Measurements from ENCODE around the gene E2F3.

- TF ChIP-seq POLR2A (IDR thresholded peaks at IDR 0.05) (no peak), CTCF (IDR thresholded peaks at IDR 0.05) (no peak)
Observed at GRCh38 chr6:20533746-20534294, 132.1 kb downstream of the E2F3 start.

All from right lobe of liver (tissue), 4 donors.